Measurements from ENCODE around the gene LRMDA.

LRMDA gene

GRCh38 chr10:75646218-75646915, 214.9 kb downstream of the LRMDA start:
- Histone ChIP-seq H3K9me3 (ENCODE audit: control insufficient read depth, low read length) (no peaks in the 10 kb centered on the region), H3K4me2 (ENCODE audit: low read length) (peak overlapping the region; percentile 57), H3K27ac (no peak overlapping the region), H2AFZ (peak overlapping the region; percentile 31), H3K9ac (no peak overlapping the region), H3K27me3 (ENCODE audit: control insufficient read depth, insufficient read depth, low read length) (no peaks in the 10 kb centered on the region), H3K4me1 (no peaks in the 10 kb centered on the region), H3K4me3 (ENCODE audit: low read depth, low read length) (no peak overlapping the region), H3K79me2 (no peaks in the 10 kb centered on the region), H3K36me3 (ENCODE audit: control insufficient read depth, insufficient read depth, low read length) (no peaks in the 10 kb centered on the region)
- TF ChIP-seq, protein P1, sequence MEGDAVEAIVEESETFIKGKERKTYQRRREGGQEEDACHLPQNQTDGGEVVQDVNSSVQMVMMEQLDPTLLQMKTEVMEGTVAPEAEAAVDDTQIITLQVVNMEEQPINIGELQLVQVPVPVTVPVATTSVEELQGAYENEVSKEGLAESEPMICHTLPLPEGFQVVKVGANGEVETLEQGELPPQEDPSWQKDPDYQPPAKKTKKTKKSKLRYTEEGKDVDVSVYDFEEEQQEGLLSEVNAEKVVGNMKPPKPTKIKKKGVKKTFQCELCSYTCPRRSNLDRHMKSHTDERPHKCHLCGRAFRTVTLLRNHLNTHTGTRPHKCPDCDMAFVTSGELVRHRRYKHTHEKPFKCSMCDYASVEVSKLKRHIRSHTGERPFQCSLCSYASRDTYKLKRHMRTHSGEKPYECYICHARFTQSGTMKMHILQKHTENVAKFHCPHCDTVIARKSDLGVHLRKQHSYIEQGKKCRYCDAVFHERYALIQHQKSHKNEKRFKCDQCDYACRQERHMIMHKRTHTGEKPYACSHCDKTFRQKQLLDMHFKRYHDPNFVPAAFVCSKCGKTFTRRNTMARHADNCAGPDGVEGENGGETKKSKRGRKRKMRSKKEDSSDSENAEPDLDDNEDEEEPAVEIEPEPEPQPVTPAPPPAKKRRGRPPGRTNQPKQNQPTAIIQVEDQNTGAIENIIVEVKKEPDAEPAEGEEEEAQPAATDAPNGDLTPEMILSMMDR (IDR thresholded peaks at IDR 0.05) = no peak

DNA sequence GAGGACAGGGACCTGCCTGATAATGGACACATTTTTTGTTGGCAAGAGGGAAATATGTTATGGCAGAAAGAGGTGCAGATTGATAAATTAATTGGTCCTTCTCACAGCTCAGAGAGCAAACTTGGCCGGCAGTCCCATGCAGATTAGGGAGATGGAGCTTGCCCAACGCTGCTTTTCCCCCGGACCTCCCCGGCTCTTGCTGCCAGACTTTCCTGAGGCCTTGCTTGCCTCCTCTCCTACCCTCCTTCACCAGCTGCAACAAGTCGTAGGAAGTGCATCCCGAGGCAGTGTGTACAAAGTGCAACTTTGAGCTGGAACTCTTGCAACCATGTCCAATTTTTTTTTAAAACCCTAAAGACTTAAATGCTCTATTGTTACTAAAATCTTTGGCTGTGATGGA, 215.5 kb downstream of the LRMDA start:
- H3K9ac ChIP-seq = no peak overlapping the region
- TF ChIP-seq, protein P1 (IDR thresholded peaks at IDR 0.05) = no peak
- H3K27me3 ChIP-seq (ENCODE audit: control insufficient read depth, insufficient read depth, low read length) = no peaks in the 10 kb centered on the region
- H2AFZ ChIP-seq = no peak overlapping the region
- H3K9me3 ChIP-seq (ENCODE audit: control insufficient read depth, low read length) = no peaks in the 10 kb centered on the region
- H3K4me1 ChIP-seq = no peaks in the 10 kb centered on the region
- H3K4me2 ChIP-seq (ENCODE audit: low read length) = no peak overlapping the region
- H3K36me3 ChIP-seq (ENCODE audit: control insufficient read depth, insufficient read depth, low read length) = no peaks in the 10 kb centered on the region
- no peak overlapping the region for H3K27ac ChIP-seq
- H3K4me3 ChIP-seq (ENCODE audit: low read depth, low read length) = no peak overlapping the region
- no peaks in the 10 kb centered on the region for H3K79me2 ChIP-seq

GRCh38 chr10:75647675-75648074, 216.3 kb downstream of the LRMDA start:
- Histone ChIP-seq H2AFZ (no peak overlapping the region), H3K9me3 (ENCODE audit: control insufficient read depth, low read length) (no peaks in the 10 kb centered on the region), H3K27me3 (ENCODE audit: control insufficient read depth, insufficient read depth, low read length) (no peaks in the 10 kb centered on the region), H3K36me3 (ENCODE audit: control insufficient read depth, insufficient read depth, low read length) (no peaks in the 10 kb centered on the region), H3K79me2 (no peaks in the 10 kb centered on the region), H3K4me1 (no peaks in the 10 kb centered on the region), H3K27ac (no peak overlapping the region), H3K9ac (no peak overlapping the region), H3K4me2 (ENCODE audit: low read length) (no peak overlapping the region), H3K4me3 (ENCODE audit: low read depth, low read length) (no peak overlapping the region)
- TF ChIP-seq, protein P1 (IDR thresholded peaks at IDR 0.05) = no peak

DNA sequence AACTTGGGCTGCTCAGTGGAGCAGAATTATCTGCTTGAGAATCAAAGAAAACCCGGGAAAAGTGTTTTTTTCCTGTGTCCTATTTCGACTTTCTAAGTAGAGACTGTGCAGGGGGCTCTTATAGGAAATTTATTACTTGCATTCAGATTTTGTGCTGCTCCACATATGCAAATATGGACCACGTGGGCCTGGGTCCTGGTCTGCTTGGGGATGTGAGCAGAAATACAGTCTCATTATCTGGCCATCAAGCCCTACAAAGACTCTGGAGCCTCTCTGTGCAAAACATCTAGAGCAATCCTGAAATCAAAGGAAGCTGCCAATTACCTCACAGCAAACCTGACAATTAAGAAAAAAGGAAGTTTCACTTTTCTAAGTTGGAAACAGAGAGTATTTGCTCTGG, 216.9 kb downstream of the LRMDA start:
- H3K27me3 ChIP-seq (ENCODE audit: control insufficient read depth, insufficient read depth, low read length) = no peaks in the 10 kb centered on the region
- H3K9me3 ChIP-seq (ENCODE audit: control insufficient read depth, low read length) = no peaks in the 10 kb centered on the region
- no peak overlapping the region for H3K27ac ChIP-seq
- no peak overlapping the region for H3K9ac ChIP-seq
- no peaks in the 10 kb centered on the region for H3K79me2 ChIP-seq
- H3K4me2 ChIP-seq (ENCODE audit: low read length) = no peak overlapping the region
- H3K4me1 ChIP-seq = no peaks in the 10 kb centered on the region
- H2AFZ ChIP-seq = no peak overlapping the region
- H3K36me3 ChIP-seq (ENCODE audit: control insufficient read depth, insufficient read depth, low read length) = no peaks in the 10 kb centered on the region
- no peak overlapping the region for H3K4me3 ChIP-seq (ENCODE audit: low read depth, low read length)
- TF ChIP-seq, protein P1 (IDR thresholded peaks at IDR 0.05) = no peak

DNA sequence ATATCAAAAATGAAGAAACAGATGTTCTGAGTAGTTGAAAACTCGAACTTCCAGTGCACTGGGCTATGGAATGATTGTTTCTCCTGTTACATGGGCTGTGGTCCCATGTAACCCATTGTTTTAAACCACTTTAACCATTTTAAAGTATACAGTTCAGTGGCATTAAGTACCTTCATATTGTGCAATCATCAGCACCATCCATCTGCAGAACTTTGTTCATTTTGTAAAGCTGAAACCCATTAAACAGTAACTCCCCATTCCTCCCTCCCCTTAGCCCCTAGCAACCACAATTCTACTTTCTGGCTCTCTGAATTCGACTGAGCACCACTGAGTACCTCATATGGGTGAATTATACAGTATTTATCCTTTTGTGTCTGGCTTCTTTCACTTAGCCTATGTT, 217.4 kb downstream of the LRMDA start:
- Histone ChIP-seq H2AFZ (no peak overlapping the region), H3K79me2 (no peaks in the 10 kb centered on the region), H3K9me3 (ENCODE audit: control insufficient read depth, low read length) (no peaks in the 10 kb centered on the region), H3K4me2 (ENCODE audit: low read length) (no peak overlapping the region), H3K4me3 (ENCODE audit: low read depth, low read length) (no peak overlapping the region), H3K27ac (no peak overlapping the region), H3K4me1 (no peaks in the 10 kb centered on the region), H3K36me3 (ENCODE audit: control insufficient read depth, insufficient read depth, low read length) (no peaks in the 10 kb centered on the region), H3K9ac (no peak overlapping the region), H3K27me3 (ENCODE audit: control insufficient read depth, insufficient read depth, low read length) (no peaks in the 10 kb centered on the region)
- TF ChIP-seq, protein P1 (IDR thresholded peaks at IDR 0.05) = no peak

Data from parathyroid adenoma (tissue), 2 donors.